NCI-H82 treated with DMSO at 0.1 percent for 48 hours (cell line): ENCODE results near the gene KLHL9.

Experiments
- DNase-seq: peaks from one replicate; lab custom pipeline; 2025; ENCODE audit not compliant: unreplicated experiment; lab: John Stamatoyannopoulos, UW

KLHL9 gene

DNA sequence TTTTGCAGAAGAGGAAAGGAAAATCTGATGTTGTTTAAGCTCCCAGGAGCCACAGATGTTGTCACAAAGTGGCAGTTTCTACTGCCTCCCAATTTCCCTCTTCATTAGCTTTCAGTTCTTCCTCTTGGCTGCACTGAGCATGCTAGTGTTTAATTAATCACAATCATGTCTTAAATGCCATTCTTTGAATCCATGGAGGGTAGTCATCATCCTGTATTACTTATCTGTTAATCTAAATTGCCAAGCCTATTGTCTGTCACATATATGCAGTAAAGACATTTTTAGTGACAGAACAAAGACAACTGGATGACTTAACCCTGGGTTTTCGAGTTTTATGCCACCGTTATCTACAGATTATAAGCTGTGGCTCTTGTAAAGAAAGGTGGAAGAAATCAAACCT lies 14.7 kb downstream of the KLHL9 start:
- DNase-seq = no peak

DNA sequence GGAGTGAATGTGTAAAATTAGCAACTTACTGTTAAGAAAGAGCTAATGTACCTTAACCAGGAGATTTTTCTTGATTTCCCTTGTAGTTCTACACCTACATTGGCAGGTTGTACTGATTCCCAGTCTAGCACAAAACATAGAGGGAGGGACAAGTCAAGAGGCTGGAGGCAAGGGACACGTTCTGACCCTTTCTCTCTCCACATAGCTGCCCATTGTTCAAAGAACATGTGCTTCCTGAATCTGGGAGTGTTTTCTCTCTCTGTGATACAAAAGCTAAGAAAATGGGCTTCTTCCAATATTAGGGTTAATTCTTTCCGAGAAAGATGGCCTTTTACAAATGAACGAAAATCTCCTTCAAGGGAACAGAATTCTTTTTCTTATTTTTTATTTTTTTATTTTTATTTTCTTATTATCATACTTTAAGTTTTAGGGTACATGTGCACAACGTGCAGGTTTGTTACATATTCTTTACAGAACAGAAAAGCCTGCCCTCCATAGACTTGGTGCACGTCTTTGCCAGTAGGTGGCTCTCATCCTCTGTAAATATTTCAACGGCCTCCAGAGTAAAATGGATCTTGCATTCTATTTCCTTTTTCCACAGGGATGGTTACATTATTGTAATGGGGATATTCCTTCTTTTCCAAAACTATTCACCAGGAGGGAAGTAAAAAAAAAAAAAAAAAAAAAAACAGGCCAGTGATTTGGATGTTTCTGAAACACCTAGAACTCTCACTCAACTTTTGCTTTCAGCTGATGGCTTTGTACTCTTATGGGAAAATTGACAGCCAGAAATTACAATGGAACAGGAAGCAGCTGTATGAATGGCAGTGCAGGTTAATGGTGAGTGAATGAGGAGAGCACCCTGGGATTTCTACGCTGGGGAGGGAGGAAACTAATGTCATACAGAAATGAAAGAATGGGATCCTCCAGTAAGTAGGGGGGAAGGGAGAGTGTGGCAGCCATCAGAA lies 17.0 kb downstream of the KLHL9 start:
- DNase-seq = no peak

- no peak for DNase-seq
Observed at GRCh38 chr9:21316860-21317259, 18.3 kb downstream of the KLHL9 start.

- DNase-seq = no peak
Observed at GRCh38 chr9:21316032-21316842, 19.0 kb downstream of the KLHL9 start.

- no peak for DNase-seq
Observed at GRCh38 chr9:21314152-21314551, 21.1 kb downstream of the KLHL9 start.

- DNase-seq = no peak
Observed at GRCh38 chr9:21311889-21312288, 23.3 kb downstream of the KLHL9 start.

DNA sequence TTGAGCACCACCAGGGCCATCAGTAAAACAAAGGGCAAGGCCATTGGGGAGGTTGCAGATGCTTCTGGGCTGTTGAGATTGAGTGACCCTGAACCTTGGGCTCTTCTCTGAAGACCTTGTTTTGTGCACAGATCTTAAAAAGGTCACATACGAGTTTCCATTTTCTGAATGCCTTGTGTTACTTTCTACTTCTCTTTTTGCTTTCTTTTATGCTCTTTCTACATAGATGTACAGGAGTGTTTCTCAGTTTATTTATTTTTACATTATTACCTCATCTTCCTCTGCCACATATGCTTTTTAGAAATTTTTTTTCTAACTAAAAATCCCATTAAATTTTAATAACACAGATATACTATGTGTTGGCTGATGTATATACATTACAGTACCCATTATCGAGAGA lies 30.0 kb downstream of the KLHL9 start, which contains the start of gene IFNA5:
TSS of gene IFNA5 (minus strand) at position 101 of the 400 bp plus-strand sequence. CDS start at position 44, 57 bp downstream.
- DNase-seq = no peak

DNA sequence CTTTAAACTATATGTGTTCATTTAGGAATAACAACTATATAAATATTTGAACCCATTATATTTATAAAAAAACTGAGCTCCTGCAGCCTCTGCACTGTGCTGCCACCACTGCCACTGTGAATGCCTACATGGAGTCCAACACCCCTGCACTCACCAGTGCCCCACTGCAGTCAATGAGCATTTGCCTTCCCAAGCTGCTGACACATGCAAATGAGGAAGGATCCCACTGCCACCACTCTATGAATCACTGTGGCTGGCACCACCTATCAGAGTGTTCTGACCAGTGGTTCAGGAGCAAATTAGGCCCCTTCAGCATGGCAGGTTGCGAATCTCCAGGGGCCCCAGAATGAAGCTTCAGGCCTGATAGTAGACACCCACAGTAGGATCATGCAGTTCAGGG lies 39.2 kb downstream of the KLHL9 start:
- DNase-seq = no peak

DNA sequence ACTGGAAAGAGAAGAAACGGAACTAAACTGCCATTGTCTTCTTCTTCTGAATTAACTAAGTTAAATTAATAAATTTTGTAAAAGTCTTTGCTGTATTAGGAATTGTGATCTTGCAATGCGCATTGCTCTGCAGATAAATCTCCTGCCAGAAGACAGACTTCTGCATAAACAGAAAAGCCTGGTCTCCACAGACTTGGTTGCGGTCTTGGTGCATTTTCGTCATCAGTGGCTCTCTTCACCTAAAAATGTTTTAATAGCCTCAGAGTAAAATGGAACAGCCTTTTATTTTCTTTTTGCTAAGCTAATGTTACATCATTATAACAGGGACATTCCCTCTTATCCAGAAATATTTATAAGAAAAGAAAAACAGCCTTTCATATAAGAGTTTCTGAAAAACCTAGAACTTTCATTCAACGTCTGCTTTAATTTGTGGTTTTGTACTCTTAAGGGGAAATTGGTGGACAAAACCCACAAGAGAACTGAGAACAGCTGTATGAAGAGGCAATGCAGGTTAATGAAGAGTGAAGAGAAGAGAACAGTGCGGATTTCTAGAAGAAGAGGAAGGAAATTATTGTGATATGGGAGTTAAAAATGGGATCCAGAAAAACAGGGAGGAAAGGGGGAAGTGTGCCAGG lies 40.2 kb downstream of the KLHL9 start:
- DNase-seq = no peak

- no peak for DNase-seq
Observed at GRCh38 chr9:21294364-21294774, 40.8 kb downstream of the KLHL9 start.

DNA sequence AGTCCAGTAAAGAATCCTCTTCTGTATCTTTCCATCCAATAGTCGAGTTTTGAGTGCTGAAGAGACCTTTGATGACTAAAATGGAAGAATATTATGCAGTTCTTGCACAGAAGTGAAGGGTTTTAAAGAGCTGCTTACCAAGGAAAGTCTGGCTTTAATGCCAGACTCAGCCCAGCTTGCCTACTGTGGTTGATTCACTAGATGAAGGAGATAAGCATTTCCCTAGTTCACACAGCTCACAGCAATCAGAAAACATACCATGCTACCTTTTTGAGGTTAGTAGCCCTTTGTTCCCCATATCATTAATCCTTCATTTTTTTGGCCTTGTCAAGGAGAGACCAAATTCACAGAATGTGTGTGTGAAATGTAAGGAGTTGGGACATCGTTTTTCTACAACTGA lies 45.4 kb downstream of the KLHL9 start:
- no peak for DNase-seq

DNA sequence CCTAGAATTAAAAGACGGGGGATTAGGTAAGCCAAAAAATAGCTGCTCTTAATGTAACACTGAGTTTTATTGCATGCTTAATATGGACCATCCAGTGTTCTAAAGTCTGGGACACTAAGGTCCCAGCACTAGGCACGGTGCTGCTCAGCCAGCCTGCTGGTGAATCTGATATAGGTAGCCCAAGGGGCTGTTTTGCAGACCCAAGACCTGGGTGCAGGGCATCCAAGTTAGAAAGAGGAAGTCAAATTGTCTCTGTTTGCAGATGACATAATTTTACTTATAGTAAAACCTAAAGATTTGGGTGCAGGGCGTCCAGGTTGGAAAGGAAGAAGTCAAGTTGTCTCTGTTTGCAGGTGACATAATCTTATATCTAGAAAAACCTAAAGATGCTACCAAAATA lies 47.9 kb downstream of the KLHL9 start:
- no peak for DNase-seq

- no peak for DNase-seq
Observed at GRCh38 chr9:21286659-21287058, 48.5 kb downstream of the KLHL9 start.

- no peak for DNase-seq
Observed at GRCh38 chr9:21286099-21286498, 49.1 kb downstream of the KLHL9 start.

GRCh38 chr9:21281275-21281674 lies 53.9 kb downstream of the KLHL9 start:
- DNase-seq = no peak
